Ecto neural progenitor cell (in vitro differentiated cells): ENCODE data around the gene SMPD1.
"Not testable (repeated sequence)": the region's sequence is repeated elsewhere in the genome, so short reads cannot be mapped to it uniquely, and the experiment has no call there.

Experiments used
- DNase-seq: peaks from one replicate; pipeline ENCODE4 v3.0.0-alpha.2; 2018; ENCODE audit warnings: low spot score

The SMPD1 gene

DNA sequence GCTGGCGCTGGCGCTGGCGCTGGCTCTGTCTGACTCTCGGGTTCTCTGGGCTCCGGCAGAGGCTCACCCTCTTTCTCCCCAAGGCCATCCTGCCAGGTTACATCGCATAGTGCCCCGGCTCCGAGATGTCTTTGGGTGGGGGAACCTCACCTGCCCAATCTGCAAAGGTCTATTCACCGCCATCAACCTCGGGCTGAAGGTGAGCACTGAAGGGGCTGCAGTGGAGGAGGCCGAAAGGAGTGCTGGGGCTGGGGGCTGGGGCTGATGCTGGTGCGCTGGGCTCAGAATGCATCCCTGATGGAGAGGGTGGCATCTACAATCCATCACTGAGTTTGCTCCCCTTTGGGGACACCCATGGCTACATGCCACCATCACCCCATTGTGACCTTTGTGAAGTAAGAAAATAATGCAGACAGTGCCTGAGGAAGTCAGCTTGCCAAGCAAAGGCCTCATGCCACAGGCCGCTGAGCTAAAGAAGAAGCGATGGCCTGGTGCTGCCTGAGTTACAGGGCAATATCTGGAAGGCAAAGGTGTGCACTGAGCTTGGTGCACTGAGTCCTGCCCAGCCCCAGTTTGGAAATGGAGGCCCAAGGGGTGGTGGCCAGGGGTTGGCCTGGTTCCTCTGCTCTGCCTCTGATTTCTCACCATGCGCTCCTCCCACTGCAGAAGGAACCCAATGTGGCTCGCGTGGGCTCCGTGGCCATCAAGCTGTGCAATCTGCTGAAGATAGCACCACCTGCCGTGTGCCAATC, 620 bp downstream of the SMPD1 start:
- no peak for DNase-seq

- DNase-seq, result no peak
Observed at GRCh38 chr11:6391537-6392134, 1.4 kb downstream of the SMPD1 start.

DNA sequence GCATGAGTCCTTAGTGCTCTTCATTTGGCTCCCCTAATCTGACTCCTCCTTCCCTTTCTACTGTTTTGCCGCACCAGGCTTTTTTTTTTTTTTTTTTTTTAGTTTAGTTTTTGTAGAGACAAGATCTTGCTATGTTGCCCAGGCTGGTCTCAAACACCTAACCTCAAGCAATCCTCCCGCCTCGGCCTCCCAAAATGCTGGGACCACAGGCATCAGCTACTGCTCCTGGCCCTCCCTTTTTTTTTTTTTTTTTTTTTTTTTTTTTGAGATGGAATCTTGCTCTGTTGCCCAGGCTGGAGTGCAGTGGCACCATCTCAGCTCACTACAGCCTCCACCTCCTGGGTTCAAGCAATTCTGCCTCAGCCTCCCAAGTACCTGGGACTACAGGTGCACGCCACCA, 2.0 kb downstream of the SMPD1 start:
- not testable (repeated sequence) for DNase-seq

- DNase-seq, result no peak
Observed at GRCh38 chr11:6393989-6394670, 3.9 kb downstream of the SMPD1 start.

GRCh38 chr11:6395470-6396060, 5.3 kb downstream of the SMPD1 start:
- DNase-seq, result no peak

- DNase-seq, result no peak
Observed at GRCh38 chr11:6397156-6397555, 6.9 kb downstream of the SMPD1 start.

- DNase-seq, result no peak
Observed at GRCh38 chr11:6397636-6398035, 7.4 kb downstream of the SMPD1 start.

GRCh38 chr11:6400431-6401345, 10.4 kb downstream of the SMPD1 start:
- no peak for DNase-seq

DNA sequence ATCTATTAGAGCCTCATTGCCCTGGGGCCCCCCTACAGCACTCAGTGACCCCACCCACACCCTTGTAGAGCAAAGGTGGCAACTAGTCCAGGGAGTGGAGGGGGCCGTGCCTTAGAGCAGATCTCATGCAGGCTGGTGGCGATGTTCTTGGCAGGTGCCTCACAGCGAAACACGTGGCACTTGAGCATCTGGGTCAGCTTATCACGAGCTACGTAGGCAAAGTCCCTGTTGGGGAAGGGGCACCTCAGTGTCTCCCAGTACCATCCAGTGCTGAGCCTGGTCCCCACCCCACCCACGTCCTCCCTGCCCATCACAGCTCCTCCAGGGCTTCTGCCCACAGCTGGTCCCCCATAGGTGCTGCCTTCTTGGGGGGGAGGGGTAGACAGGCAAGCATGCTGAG, 11.2 kb downstream of the SMPD1 start:
- no peak for DNase-seq

DNA sequence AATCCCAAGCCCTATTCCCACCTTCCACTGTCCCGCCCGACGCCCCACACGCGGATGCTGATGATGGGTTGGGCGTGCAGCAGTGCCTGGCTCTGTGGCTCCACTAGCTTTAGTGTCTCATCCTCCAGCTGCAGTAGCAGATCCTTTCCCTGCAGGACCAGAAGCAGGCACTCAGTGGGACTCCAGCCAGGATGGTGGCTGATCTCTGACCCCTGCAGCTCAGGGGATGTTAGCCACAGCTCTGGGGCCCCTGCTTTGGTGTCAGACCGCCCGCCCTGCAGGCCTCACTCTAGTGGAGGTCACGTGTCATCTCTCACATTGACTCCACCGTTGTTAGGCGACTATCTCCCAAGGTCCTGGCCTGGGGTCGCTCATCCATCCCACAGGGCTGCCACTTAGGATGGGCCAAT, 11.8 kb downstream of the SMPD1 start:
- no peak for DNase-seq

DNA sequence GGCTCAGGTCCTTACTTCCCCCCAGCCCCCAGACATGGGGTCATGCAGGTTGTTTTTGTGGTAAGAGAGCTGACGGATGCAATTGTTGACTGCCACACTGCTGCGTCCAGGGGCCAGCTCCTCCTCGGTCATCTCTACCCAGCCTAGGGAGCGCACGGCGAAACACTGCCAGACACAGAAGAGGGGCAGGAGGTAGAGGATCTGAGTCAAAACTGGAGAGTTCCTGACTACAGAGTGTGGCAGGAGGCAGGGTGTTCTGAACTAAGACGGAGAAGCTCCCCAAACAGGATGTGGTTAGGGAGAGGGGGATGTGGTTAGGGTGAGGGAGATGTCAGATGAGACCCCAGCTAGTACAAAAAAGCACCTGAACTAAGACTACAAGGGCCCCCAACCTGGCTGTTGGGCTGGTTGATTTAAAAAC, 12.3 kb downstream of the SMPD1 start:
- no peak for DNase-seq

- DNase-seq, result no peak
Observed at GRCh38 chr11:6403539-6403938, 13.3 kb downstream of the SMPD1 start.

- DNase-seq, result no peak
Observed at GRCh38 chr11:6404342-6405051, 14.2 kb downstream of the SMPD1 start.

DNA sequence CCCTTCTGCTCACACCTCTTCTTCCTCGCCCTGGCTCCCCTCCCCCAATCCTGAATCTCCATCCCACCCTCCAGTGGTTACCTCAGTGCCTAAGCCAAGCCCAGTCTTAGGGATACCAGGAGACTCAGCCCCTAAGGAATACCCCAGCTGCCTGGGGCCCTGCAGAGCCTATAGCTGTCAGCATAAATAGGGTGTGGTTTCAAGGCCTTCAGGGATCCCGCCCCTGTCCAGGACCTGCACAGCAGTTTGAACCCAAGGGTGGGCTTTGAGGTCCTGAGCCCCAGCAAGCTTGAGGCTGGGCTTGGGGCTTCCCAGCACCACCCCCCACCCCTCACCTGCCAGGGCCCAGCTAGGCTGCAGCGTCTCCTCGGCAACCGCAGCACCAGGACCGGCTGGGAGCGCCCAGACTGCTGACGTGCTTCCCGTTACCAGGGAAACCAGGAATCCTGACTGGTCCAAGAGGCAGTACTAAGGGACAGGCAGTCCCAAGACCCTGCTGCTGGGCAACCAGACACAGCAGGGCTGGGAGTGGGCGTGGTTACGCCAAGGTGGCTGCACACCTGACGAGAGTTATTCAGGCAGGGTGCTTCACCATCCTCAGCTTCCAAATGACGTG, 14.9 kb downstream of the SMPD1 start:
- DNase-seq, result peak; percentile 81

GRCh38 chr11:6405846-6406245, 15.6 kb downstream of the SMPD1 start:
- DNase-seq, result no peak

DNA sequence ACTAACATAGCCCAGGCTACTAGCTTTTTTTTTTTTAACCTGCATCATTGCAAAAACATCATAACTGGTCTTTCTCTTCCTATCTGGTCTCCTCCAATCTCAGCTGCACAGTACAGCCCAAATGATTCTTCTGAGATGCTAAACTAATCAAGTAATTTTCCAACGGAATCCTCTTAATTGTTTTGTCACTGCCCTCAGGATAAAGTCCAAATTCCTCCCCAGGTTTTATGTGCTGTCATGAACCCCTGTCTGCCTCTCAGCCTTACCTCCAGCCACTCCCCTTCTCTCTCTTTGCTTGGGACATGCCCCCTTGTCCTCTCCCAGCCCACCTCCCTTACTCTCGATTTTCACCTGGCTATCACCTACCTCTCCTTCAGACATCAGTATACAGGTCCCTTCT, 16.1 kb downstream of the SMPD1 start:
- DNase-seq, result no peak

DNA sequence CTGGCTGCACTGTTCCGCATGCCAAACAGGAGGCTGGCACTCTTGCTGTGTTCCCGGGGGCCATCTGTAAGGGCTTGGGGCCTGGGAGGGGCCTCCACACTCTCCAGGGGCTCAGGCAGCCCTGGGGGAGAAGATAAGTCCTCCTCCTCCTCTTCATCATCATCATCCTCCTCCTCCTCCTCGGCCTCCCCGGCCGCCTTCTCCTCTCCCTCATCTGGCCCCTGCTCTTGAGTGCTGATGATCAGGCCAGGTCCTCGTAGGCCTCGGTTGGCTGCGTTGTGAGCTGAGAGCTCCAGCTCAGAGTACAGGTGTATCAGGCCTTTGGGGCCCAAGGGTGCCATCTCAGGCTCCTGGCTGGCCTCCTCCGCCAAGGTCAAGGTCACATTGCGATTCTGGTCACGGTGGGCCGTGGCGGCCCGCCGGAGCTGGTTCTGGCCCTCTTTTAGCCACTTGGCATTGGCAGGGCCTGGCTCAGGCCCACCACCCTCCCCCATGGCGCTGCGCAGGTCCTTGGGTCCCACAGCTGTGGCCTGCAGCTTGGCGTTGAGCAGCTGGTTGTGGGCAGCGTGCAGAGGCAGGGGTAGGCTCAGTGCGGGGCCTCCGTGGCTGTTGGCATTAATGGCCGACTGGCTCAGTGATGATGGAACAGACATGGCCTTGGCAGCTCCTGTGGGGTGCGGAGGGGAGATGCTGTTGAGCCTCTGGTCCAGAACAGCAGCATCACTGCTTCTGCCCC, 20.6 kb downstream of the SMPD1 start:
- no peak for DNase-seq

DNA sequence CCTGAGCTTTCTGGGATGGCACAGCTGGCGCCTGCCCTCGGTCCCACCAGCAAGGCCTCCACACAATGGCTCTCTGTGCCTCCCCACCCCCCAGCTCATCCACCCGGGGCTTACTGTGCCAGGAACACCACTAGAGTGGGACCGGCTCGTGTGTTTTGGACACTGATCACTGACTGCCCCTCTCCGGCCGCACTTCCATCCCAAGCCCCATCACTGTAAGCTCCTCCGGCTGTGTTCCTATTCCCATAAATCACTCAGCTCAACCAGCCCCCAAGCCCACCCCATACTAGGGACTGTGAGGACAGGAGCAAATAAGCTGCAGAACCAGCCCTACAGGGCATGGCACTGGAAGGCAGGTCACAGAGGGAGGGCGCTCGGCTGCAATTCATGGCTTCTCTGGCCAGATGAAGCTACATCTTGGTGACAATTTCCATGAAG, 21.3 kb downstream of the SMPD1 start:
- no peak for DNase-seq

DNA sequence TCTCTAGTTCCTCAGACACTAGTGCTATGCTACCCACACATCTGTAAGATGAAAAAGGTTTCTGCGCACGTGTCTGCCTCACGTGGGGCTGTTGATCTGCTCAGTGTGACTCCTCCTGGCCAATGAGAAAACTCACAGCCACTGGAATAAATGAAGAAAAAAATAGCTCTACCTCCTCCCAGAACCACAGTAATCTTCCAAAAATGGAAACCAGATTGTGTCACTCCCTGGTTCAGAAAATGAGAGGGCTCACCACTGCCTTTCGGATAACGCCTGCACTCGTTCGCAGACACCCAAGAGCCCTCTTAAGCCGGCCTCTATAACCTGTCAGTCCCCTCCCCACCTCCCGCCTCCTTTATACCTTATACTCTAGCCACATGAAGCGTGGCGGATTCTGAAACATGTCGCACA, 23.5 kb downstream of the SMPD1 start:
- DNase-seq, result no peak

DNA sequence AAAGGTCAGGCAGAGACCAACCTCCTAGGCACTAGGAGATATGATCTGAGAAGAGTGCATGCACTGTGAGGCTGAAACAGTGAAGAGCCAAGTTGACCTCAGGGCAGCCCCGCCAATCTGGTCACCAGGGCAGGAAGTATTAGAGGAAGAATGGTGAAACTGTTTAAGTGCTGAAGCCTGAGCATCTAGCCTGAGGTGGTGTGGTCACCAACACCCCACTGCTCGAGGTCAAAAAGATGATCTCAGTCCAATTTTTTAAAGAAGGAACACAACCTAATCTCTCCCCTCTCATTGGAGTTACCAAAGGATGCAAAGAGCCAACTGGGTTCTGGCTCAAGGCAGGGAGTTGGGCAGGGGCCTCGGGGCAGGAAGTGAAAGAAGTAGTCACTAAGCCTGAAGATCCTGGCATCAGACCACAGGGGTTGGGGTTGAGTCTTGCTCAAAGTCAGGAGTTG, 24.6 kb downstream of the SMPD1 start:
- no peak for DNase-seq
